GM23338 (cell line): ENCODE results near the gene TAS2R40. TPM values are rescaled to one million over a fixed set of nuclear protein-coding genes. Genes with fewer than 3 reads are reported as not detected.

ENCODE experiments used
- ATAC-seq: fragments of 200-7000 bp; cut with Tn5 transposase; 3 replicates; pipeline ENCODE4 v1.9.1; 2020
- DNase-seq: peaks from one replicate; pipeline ENCODE4 v3.0.0-alpha.2; 2015; ENCODE audit warnings: low spot score
- H2AFZ ChIP-seq: fragments of 200-600 bp; sonication (generic); 2 replicates; pipeline ENCODE4 v1.8.0; 2016; ENCODE audit warnings: antibody characterized with exemption, mild to moderate bottlenecking, moderate library complexity
- H3F3A ChIP-seq: fragments of 200-600 bp; sonication (generic); replicated peaks from 2 replicates; pipeline ENCODE4 v1.8.0; 2017; ENCODE audit warnings: antibody characterized with exemption, mixed run types, low read depth
- H3K27ac ChIP-seq: fragments of 200-600 bp; sonication (generic); 2 replicates; pipeline ENCODE4 v1.6.1; 2016; ENCODE audit warnings: low read depth
- H3K27me3 ChIP-seq: fragments of 200-600 bp; sonication (generic); 2 replicates; pipeline ENCODE4 v1.8.0; 2016; ENCODE audit warnings: mild to moderate bottlenecking, mixed run types, moderate library complexity; ENCODE audit not compliant: insufficient read depth
- H3K36me3 ChIP-seq: fragments of 200-600 bp; sonication (generic); 2 replicates; pipeline ENCODE4 v1.8.0; 2016; ENCODE audit warnings: mild to moderate bottlenecking; ENCODE audit not compliant: insufficient read depth
- H3K4me1 ChIP-seq: fragments of 200-600 bp; sonication (generic); 2 replicates; pipeline ENCODE4 v1.8.0; 2016; ENCODE audit warnings: mild to moderate bottlenecking, moderate library complexity; ENCODE audit not compliant: insufficient read depth
- H3K4me2 ChIP-seq: fragments of 200-600 bp; sonication (generic); 2 replicates; pipeline ENCODE4 v1.7.1; 2017; ENCODE audit warnings: mixed run types
- H3K4me3 ChIP-seq: fragments of 200-600 bp; sonication (generic); 2 replicates; pipeline ENCODE4 v1.6.1; 2016; ENCODE audit warnings: mixed run types
- H3K79me2 ChIP-seq: fragments of 200-600 bp; sonication (generic); replicated peaks from 2 replicates; pipeline ENCODE4 v1.8.0; 2017; ENCODE audit warnings: mild to moderate bottlenecking; ENCODE audit not compliant: insufficient read depth
- H3K9me2 ChIP-seq: fragments of 200-600 bp; sonication (generic); 2 replicates; pipeline ENCODE4 v1.8.0; 2017; ENCODE audit not compliant: insufficient read depth
- H4K20me1 ChIP-seq: fragments of 200-600 bp; sonication (generic); replicated peaks from 2 replicates; pipeline ENCODE4 v1.8.0; 2017; ENCODE audit warnings: mild to moderate bottlenecking; ENCODE audit not compliant: insufficient read depth
- H3K27ac Mint-ChIP-seq: 2 replicates; pipeline ENCODE4 v1.8.0; 2020; ENCODE audit warnings: inconsistent platforms, mild to moderate bottlenecking, moderate library complexity, mixed read lengths
- H3K27me3 Mint-ChIP-seq: 3 replicates; pipeline ENCODE4 v1.8.0; 2022; ENCODE audit warnings: low read depth, mild to moderate bottlenecking, moderate library complexity, mixed read lengths, inconsistent platforms; ENCODE audit not compliant: insufficient read depth, poor library complexity
- H3K36me3 Mint-ChIP-seq: 3 replicates; pipeline ENCODE4 v1.8.0; 2021; ENCODE audit warnings: low read depth, mild to moderate bottlenecking, inconsistent platforms, moderate library complexity, mixed read lengths
- H3K4me1 Mint-ChIP-seq: 3 replicates; pipeline ENCODE4 v1.8.0; 2020; ENCODE audit warnings: mild to moderate bottlenecking, inconsistent platforms, mixed read lengths
- H3K4me3 Mint-ChIP-seq: 3 replicates; pipeline ENCODE4 v1.8.0; 2021; ENCODE audit warnings: moderate library complexity, mild to moderate bottlenecking, inconsistent platforms, mixed read lengths
- H3K9me3 Mint-ChIP-seq: 3 replicates; pipeline ENCODE4 v1.8.0; 2020; ENCODE audit warnings: moderate library complexity, mild to moderate bottlenecking, inconsistent platforms, mixed read lengths
- EZH2 ChIP-seq: fragments of 200-600 bp; sonication (generic); IDR thresholded peaks from one replicate; pipeline ENCODE4 v1.8.0; 2017; ENCODE audit warnings: antibody characterized with exemption, mild to moderate bottlenecking, low read depth; ENCODE audit not compliant: unreplicated experiment
- POLR2AphosphoS5 ChIP-seq: IDR thresholded peaks from 2 replicates; pipeline ENCODE4 v1.6.1; 2016; ENCODE audit warnings: antibody characterized with exemption, low read depth
- REST ChIP-seq: IDR thresholded peaks from one replicate; pipeline ENCODE4 v1.6.1; 2018; ENCODE audit warnings: antibody characterized with exemption; ENCODE audit not compliant: unreplicated experiment
- STAT1 ChIP-seq: IDR thresholded peaks from one replicate; pipeline ENCODE4 v1.6.1; 2016; ENCODE audit warnings: antibody characterized with exemption; ENCODE audit not compliant: unreplicated experiment
- ZNF114 ChIP-seq: fragments of 250-450 bp; sonication (Bioruptor Pico); IDR thresholded peaks from 2 replicates; pipeline ENCODE4 v1.5.0; 2020; ENCODE audit warnings: mild to moderate bottlenecking, moderate library complexity
- ZNF331 ChIP-seq: fragments of 250-450 bp; sonication (Bioruptor Pico); IDR thresholded peaks from 2 replicates; pipeline ENCODE4 v1.5.0; 2020; ENCODE audit warnings: low read depth, mild to moderate bottlenecking, moderate library complexity
- ZNF462 ChIP-seq: fragments of 250-450 bp; sonication (Bioruptor Pico); IDR thresholded peaks from 2 replicates; pipeline ENCODE4 v1.5.0; 2020; ENCODE audit warnings: mild to moderate bottlenecking, moderate library complexity
- polyA plus RNA-seq: library from polyadenylated mRNA; unstranded; fragments of >200 nt; fragmentation: Nextera tagmentation; extraction: Ambion mirVana; gene quantifications from 2 replicates; pipeline ENCODE4 v1.2.1, GENCODE V29; 2016
- total RNA-seq: library from RNA; depleted of rRNA; stranded (reverse); fragments of >200 nt; shearing (Covaris generic); gene quantifications from 2 replicates; pipeline ENCODE4 v1.2.3, GENCODE V29; 2014

TAS2R40 gene
- total and polyA plus RNA-seq, 2 experiments from 2014 or later, result not detected

GRCh38 chr7:143199040-143199439, 22.8 kb upstream of the TAS2R40 start (continued):
- no peak for TF ChIP-seq POLR2AphosphoS5

- no peak overlapping the region for H3K4me3 Mint-ChIP-seq
- Histone ChIP-seq H3K36me3 (no peaks in the 10 kb centered on the region), H3K27me3 (no peaks in the 10 kb centered on the region), H3K27ac (no peak overlapping the region), H3K4me1 (no peaks in the 10 kb centered on the region), H3K4me3 (no peak overlapping the region), H3K9me2 (no peaks in the 10 kb centered on the region), H2AFZ (no peak overlapping the region), H3K79me2 (no peaks in the 10 kb centered on the region), H3K4me2 (no peak overlapping the region), H4K20me1 (no peaks in the 10 kb centered on the region), H3F3A (no peaks in the 10 kb centered on the region)
- peaks cover 7% of the 10 kb centered on the region; the same call in 1 of the 3 replicates for H3K4me1 Mint-ChIP-seq
- TF ChIP-seq ZNF331 (CRISPR knock-in tag) (no peak), ZNF114 (CRISPR knock-in tag) (no peak), ZNF462 (CRISPR knock-in tag) (no peak), REST (no peak), STAT1 (no peak), EZH2 (no peak)
- no peak for DNase-seq
- no peaks in the 10 kb centered on the region for H3K27me3 Mint-ChIP-seq
- no peak for ATAC-seq
- no peaks in the 10 kb centered on the region; the same call in 2 of the 3 replicates for H3K9me3 Mint-ChIP-seq
- no peaks in the 10 kb centered on the region for H3K36me3 Mint-ChIP-seq
- no peak overlapping the region for H3K27ac Mint-ChIP-seq
Measured at GRCh38 chr7:143202161-143202560, 19.7 kb upstream of the TAS2R40 start.
